ENCODE results near the gene NUMBL.

NUMBL gene

DNA sequence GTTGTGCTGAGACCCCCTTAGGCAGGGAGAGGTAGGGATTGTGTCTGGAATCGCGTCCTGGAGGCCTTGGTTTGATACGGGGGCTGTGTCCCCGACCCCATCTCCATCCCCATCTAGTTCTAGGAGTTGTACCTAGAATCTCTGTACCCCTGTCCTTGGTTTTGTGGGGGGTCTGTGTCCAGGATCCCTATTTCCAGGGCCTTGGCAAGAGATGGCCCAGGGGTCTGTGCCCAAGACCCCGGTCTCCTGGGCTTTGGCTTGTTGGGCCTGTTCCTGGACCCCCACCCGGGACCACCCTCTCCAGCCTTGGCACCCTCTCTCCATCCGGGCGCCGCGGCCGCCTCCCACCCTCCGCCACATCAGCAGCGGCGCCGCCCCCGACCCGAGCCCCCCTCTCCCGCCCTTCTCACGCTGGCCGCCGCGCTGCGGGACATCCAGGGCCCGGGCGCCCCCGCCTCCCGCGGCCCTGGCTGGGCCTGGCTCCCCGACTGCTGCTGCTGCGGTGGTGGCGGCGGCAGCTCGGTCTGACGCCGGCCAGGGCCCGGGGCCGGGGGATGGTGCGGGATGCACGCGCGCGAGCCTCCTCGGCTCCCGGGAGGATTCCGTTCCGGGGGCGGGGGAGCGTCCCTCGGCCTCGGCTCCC, at the start of gene NUMBL:
Gene NUMBL, minus strand, starts transcription at position 602 of the 643 bp plus-strand sequence. Its CDS starts 168 bp downstream, at position 434.
- Histone ChIP-seq H3K36me3 (ENCODE audit: insufficient read depth) (no peaks in the 10 kb centered on the region), H3K79me2 (ENCODE audit: insufficient read depth, low read depth) (0 out of 2 replicates have a peak, but pooled peaks cover 5% of the 10 kb centered on the region), H3K4me1 (ENCODE audit: low read depth, poor library complexity, severe bottlenecking) (peaks cover 26% of the 10 kb centered on the region), H3K4me3 (IDR thresholded peaks at IDR 0.05; ENCODE audit: insufficient read depth, low read depth, low read length) (no peak within 1 kb of the TSS), H4K20me1 (ENCODE audit: insufficient read depth) (no peaks in the 10 kb centered on the region), H3K9ac (peak within 1 kb of the TSS; percentile 97), H3K4me2 (peak within 1 kb of the TSS; percentile 84), H2AFZ (ENCODE audit: low read depth) (peak within 1 kb of the TSS; percentile 68), H3K27ac (peak within 1 kb of the TSS; percentile 89), H3K27me3 (ENCODE audit: insufficient read depth, low read depth) (no peaks in the 10 kb centered on the region)
- TF ChIP-seq, protein P1, sequence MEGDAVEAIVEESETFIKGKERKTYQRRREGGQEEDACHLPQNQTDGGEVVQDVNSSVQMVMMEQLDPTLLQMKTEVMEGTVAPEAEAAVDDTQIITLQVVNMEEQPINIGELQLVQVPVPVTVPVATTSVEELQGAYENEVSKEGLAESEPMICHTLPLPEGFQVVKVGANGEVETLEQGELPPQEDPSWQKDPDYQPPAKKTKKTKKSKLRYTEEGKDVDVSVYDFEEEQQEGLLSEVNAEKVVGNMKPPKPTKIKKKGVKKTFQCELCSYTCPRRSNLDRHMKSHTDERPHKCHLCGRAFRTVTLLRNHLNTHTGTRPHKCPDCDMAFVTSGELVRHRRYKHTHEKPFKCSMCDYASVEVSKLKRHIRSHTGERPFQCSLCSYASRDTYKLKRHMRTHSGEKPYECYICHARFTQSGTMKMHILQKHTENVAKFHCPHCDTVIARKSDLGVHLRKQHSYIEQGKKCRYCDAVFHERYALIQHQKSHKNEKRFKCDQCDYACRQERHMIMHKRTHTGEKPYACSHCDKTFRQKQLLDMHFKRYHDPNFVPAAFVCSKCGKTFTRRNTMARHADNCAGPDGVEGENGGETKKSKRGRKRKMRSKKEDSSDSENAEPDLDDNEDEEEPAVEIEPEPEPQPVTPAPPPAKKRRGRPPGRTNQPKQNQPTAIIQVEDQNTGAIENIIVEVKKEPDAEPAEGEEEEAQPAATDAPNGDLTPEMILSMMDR (conservative IDR thresholded peaks at IDR 0.05; ENCODE audit: low read depth, low read length), result no peak

DNA sequence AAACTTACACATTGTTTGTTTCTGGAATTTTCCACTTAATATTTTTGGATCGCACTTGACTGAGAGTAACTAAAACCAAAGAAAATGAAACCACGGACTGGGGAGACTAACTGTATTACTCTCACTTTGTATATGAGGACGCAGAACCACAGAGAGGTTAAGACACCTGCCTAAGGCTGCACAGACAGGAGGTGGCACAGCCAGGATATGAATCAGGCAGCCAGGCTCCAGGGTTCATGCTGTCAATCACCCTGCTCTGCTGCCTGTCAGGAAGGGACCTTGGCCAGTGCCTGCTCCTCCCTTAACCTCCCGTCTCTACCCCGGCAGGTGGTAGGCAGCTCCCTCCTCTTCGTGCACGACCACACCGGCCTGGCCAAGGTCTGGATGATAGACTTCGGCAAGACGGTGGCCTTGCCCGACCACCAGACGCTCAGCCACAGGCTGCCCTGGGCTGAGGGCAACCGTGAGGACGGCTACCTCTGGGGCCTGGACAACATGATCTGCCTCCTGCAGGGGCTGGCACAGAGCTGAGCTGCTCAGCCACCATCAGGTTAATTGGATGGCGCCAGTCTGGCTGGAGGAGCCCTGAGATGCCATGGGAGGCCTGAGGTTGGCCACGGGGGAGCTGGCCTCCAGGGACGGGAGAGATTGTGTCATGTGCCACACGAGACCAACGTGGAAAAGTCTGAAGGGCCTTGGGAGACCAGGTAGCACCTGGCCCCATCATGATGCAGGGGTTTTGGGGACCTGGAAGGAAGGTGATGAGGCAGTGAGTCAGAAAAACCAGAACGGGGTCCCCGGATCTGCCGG, 48.8 kb upstream of the NUMBL start:
- Histone ChIP-seq H3K4me3 (IDR thresholded peaks at IDR 0.05; ENCODE audit: insufficient read depth, low read depth, low read length) (no peak overlapping the region), H3K79me2 (ENCODE audit: insufficient read depth, low read depth) (no peaks in the 10 kb centered on the region), H4K20me1 (ENCODE audit: insufficient read depth) (no peaks in the 10 kb centered on the region), H3K9ac (no peak overlapping the region), H3K36me3 (ENCODE audit: insufficient read depth) (no peaks in the 10 kb centered on the region), H2AFZ (ENCODE audit: low read depth) (no peak overlapping the region), H3K4me1 (ENCODE audit: low read depth, poor library complexity, severe bottlenecking) (no peaks in the 10 kb centered on the region), H3K27ac (no peak overlapping the region), H3K4me2 (no peak overlapping the region), H3K27me3 (ENCODE audit: insufficient read depth, low read depth) (no peaks in the 10 kb centered on the region)
- TF ChIP-seq, protein P1 (conservative IDR thresholded peaks at IDR 0.05; ENCODE audit: low read depth, low read length), result no peak

DNA sequence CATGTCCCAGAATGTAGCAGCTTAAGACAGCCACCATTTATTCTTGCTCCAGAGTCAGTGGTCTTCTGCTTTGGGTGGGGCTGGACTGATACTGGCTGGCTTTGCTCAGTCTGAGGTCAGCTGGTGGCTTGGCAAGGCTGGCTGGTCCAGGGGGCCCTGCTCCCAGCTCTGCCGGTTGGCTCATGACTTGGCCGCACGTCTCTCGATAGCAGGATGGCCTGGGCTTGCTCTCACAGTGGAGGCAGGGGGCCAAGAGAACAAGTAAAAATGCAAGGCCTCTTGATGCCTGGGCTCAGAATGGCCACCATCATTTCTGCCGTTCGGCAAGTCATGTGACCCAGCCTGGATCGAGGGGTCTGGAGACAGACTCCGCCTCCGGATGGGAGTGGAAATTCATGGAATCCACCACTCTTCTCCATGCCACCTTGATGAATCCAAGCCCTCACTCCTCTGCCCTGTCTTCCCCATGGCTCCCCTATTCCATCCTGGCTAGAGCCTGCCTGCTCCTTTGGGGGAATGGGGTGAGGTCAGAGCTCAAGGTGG, 46.7 kb upstream of the NUMBL start:
- Histone ChIP-seq H3K4me2 (no peak overlapping the region), H3K79me2 (ENCODE audit: insufficient read depth, low read depth) (no peaks in the 10 kb centered on the region), H3K4me3 (IDR thresholded peaks at IDR 0.05; ENCODE audit: insufficient read depth, low read depth, low read length) (no peak overlapping the region), H3K27me3 (ENCODE audit: insufficient read depth, low read depth) (no peaks in the 10 kb centered on the region), H3K27ac (no peak overlapping the region), H3K4me1 (ENCODE audit: low read depth, poor library complexity, severe bottlenecking) (no peaks in the 10 kb centered on the region), H3K36me3 (ENCODE audit: insufficient read depth) (no peaks in the 10 kb centered on the region), H3K9ac (no peak overlapping the region), H4K20me1 (ENCODE audit: insufficient read depth) (no peaks in the 10 kb centered on the region), H2AFZ (ENCODE audit: low read depth) (no peak overlapping the region)
- TF ChIP-seq, protein P1 (conservative IDR thresholded peaks at IDR 0.05; ENCODE audit: low read depth, low read length), result no peak

DNA sequence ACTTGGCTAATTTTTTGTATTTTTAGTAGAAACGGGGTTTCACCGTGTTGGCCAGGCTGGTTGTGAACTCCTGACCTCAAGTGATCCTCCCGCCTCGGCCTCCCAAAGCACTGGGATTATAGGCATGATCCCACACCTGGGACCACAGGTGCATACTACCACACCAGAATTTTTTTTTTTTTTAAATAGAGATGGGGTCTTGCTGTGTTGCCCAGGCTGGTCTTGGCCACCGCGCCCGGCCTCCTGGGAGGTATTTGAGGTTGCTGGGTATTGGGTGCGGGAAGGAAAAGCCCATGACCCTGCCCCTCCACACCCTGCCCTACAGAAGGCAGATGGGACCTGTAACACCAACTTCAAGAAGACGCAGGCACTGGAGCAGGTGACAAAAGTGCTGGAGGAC, 46.2 kb upstream of the NUMBL start:
- TF ChIP-seq, protein P1 (conservative IDR thresholded peaks at IDR 0.05; ENCODE audit: low read depth, low read length), result no peak
- Histone ChIP-seq H3K9ac (no peak overlapping the region), H3K27ac (no peak overlapping the region), H3K4me2 (no peak overlapping the region), H3K36me3 (ENCODE audit: insufficient read depth) (no peaks in the 10 kb centered on the region), H4K20me1 (ENCODE audit: insufficient read depth) (no peaks in the 10 kb centered on the region), H3K4me3 (IDR thresholded peaks at IDR 0.05; ENCODE audit: insufficient read depth, low read depth, low read length) (no peak overlapping the region), H2AFZ (ENCODE audit: low read depth) (no peak overlapping the region), H3K79me2 (ENCODE audit: insufficient read depth, low read depth) (no peaks in the 10 kb centered on the region), H3K27me3 (ENCODE audit: insufficient read depth, low read depth) (no peaks in the 10 kb centered on the region), H3K4me1 (ENCODE audit: low read depth, poor library complexity, severe bottlenecking) (no peaks in the 10 kb centered on the region)
